ENCODE results near the gene SMIM36. TPM values are rescaled to one million over a fixed set of nuclear protein-coding genes. Genes with fewer than 3 reads are reported as not detected.

The SMIM36 gene
- total RNA-seq, result not detected in 2 replicates

GRCh38 chr17:55510986-55511721 lies at the start of gene SMIM36:
Gene SMIM36 (minus strand): TSS chr17:55511452.

GRCh38 chr17:55421179-55421934 lies 89.9 kb downstream of the SMIM36 start, which contains the start of gene MMD:
Gene MMD (minus strand): TSS chr17:55421835. CDS start chr17:55421695, 140 bp downstream.

Other genes starting within 250 kb of the SMIM36 start
- under 0.01 TPM in 1 of 2 replicates, not detected in the other for gene HLF, start 246.5 kb downstream of the SMIM36 start, total RNA-seq
- 13.8 and 29.6 TPM in 2 replicates for gene MMD, start 89.6 kb downstream of the SMIM36 start, total RNA-seq
- gene TMEM100, start 211.4 kb upstream of the SMIM36 start, total RNA-seq, result 1.1 and 2.7 TPM in 2 replicates
- gene PCTP, start 239.6 kb upstream of the SMIM36 start, total RNA-seq, result 14.4 and 17.3 TPM in 2 replicates